Measurements from ENCODE around the gene FANCB.

DNA sequence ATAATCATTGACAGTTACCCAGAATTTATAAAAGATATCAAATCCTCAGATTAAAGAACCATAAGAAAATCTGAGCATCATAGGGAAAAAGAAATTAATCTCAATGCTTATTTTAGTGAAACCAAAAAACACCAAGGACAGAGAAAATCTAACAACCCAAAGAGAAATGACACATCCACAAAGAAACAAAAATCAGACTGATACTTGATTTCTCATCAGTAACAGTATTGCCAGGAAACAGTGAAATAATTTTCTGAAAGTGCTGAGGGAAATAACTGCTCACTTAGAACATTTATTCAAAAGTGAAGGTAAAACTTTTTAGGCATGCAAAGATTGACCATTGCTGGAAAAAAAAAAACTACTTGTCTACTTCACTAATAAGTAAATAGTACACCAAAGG is 11.0 kb upstream of the FANCB start:
- TF ChIP-seq, protein P1, sequence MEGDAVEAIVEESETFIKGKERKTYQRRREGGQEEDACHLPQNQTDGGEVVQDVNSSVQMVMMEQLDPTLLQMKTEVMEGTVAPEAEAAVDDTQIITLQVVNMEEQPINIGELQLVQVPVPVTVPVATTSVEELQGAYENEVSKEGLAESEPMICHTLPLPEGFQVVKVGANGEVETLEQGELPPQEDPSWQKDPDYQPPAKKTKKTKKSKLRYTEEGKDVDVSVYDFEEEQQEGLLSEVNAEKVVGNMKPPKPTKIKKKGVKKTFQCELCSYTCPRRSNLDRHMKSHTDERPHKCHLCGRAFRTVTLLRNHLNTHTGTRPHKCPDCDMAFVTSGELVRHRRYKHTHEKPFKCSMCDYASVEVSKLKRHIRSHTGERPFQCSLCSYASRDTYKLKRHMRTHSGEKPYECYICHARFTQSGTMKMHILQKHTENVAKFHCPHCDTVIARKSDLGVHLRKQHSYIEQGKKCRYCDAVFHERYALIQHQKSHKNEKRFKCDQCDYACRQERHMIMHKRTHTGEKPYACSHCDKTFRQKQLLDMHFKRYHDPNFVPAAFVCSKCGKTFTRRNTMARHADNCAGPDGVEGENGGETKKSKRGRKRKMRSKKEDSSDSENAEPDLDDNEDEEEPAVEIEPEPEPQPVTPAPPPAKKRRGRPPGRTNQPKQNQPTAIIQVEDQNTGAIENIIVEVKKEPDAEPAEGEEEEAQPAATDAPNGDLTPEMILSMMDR (IDR thresholded peaks at IDR 0.05), result no peak
- no peak for TF ChIP-seq POLR2AphosphoS5 (IDR thresholded peaks at IDR 0.05)
- TF ChIP-seq POLR2A (IDR thresholded peaks at IDR 0.05), result no peak
